Trophoblast cell (in vitro differentiated cells and primary cell): ENCODE data around the gene LCN10.

Source experiments
- DNase-seq, 2 donors: peaks; one replicate each; pipeline ENCODE4 v3.0.0-alpha.2; 2016
- H2AFZ ChIP-seq: 2 replicates; pipeline ENCODE4 v1.6.1; 2013; ENCODE audit warnings: low read length, moderate library complexity, mild to moderate bottlenecking; ENCODE audit not compliant: insufficient read depth, poor library complexity
- H2AK5ac ChIP-seq: 2 replicates; pipeline ENCODE4 v1.6.1; 2013; ENCODE audit warnings: mild to moderate bottlenecking, low read length
- H2BK120ac ChIP-seq: 2 replicates; pipeline ENCODE4 v1.6.1; 2013; ENCODE audit warnings: low read length, mild to moderate bottlenecking, moderate library complexity; ENCODE audit not compliant: insufficient read depth, poor library complexity
- H2BK12ac ChIP-seq: 2 replicates; pipeline ENCODE4 v1.6.1; 2013; ENCODE audit warnings: mild to moderate bottlenecking, low read length, moderate library complexity
- H2BK5ac ChIP-seq: 2 replicates; pipeline ENCODE4 v1.6.1; 2013; ENCODE audit warnings: low read length, low read depth, moderate library complexity, mild to moderate bottlenecking; ENCODE audit not compliant: poor library complexity
- H3K14ac ChIP-seq: 2 replicates; pipeline ENCODE4 v1.6.1; 2013; ENCODE audit warnings: mild to moderate bottlenecking, low read length
- H3K18ac ChIP-seq: 2 replicates; pipeline ENCODE4 v1.6.1; 2013; ENCODE audit warnings: mild to moderate bottlenecking, low read length
- H3K23ac ChIP-seq: 2 replicates; pipeline ENCODE4 v1.6.1; 2013; ENCODE audit warnings: low read length
- H3K27ac ChIP-seq: 2 replicates; pipeline ENCODE4 v1.5.1; 2013; ENCODE audit warnings: low read depth, mild to moderate bottlenecking, inconsistent platforms, low read length, moderate library complexity
- H3K27me3 ChIP-seq: 2 replicates; pipeline ENCODE4 v1.6.1; 2013; ENCODE audit warnings: inconsistent platforms, mild to moderate bottlenecking, low read length, moderate library complexity; ENCODE audit not compliant: insufficient read depth
- H3K36me3 ChIP-seq, 2 experiments: 1 replicate in 1 of 2; 2 replicates in 1 of 2; pipeline ENCODE4 v1.6.1; 2013; ENCODE audit warnings: low read length in 2 of 2, mild to moderate bottlenecking in 2 of 2, moderate library complexity in 1 of 2; ENCODE audit not compliant: insufficient read depth in 2 of 2, control insufficient read depth in 1 of 2
- H3K4ac ChIP-seq: 2 replicates; pipeline ENCODE4 v1.6.1; 2013; ENCODE audit warnings: low read depth, mild to moderate bottlenecking, low read length, moderate library complexity
- H3K4me1 ChIP-seq, 2 experiments: 1 replicate in 1 of 2; 2 replicates in 1 of 2; pipeline ENCODE4 v1.6.1; 2013; ENCODE audit warnings: low read length in 2 of 2, mild to moderate bottlenecking in 2 of 2, moderate library complexity in 1 of 2; ENCODE audit not compliant: insufficient read depth in 2 of 2, control insufficient read depth in 1 of 2
- H3K4me2 ChIP-seq: 2 replicates; pipeline ENCODE4 v1.6.1; 2013; ENCODE audit warnings: inconsistent platforms, mild to moderate bottlenecking, low read length, moderate library complexity
- H3K4me3 ChIP-seq: 2 replicates; pipeline ENCODE4 v1.5.1; 2013; ENCODE audit warnings: mild to moderate bottlenecking, low read depth, low read length, inconsistent platforms
- H3K79me1 ChIP-seq: one replicate; pipeline ENCODE4 v1.6.1; 2013; ENCODE audit warnings: low read length
- H3K79me2 ChIP-seq: 2 replicates; pipeline ENCODE4 v1.6.1; 2013; ENCODE audit warnings: low read length, mild to moderate bottlenecking; ENCODE audit not compliant: control insufficient read depth, insufficient read depth, poor library complexity
- H3K9ac ChIP-seq: 2 replicates; pipeline ENCODE4 v1.6.1; 2013; ENCODE audit warnings: mild to moderate bottlenecking, low read length
- H3K9me3 ChIP-seq: 2 replicates; pipeline ENCODE4 v1.6.1; 2013; ENCODE audit warnings: low read depth, mild to moderate bottlenecking, control low read depth, inconsistent platforms, low read length; ENCODE audit not compliant: insufficient read depth
- H4K12ac ChIP-seq: 2 replicates; pipeline ENCODE4 v1.6.1; 2013; ENCODE audit warnings: low read depth, mild to moderate bottlenecking, low read length, moderate library complexity
- H4K8ac ChIP-seq: 2 replicates; pipeline ENCODE4 v1.6.1; 2013; ENCODE audit warnings: low read depth, mild to moderate bottlenecking, low read length, moderate library complexity
- H4K91ac ChIP-seq: one replicate; pipeline ENCODE4 v1.6.1; 2013; ENCODE audit warnings: low read depth, mild to moderate bottlenecking, low read length, moderate library complexity
- WGBS: extraction: QIAGEN DNeasy Blood & Tissue Kit; methylation state at CpG from one replicate; pipeline ENCODE4 v1.1.7; 2013; ENCODE audit warnings: missing lambda C conversion rate; ENCODE audit not compliant: insufficient read length, insufficient coverage; ENCODE audit errors: extremely low coverage; 5-methylcytosine and 5-hydroxymethylcytosine counted together

The LCN10 gene

GRCh38 chr9:136745389-136746154 lies 2.8 kb upstream of the LCN10 start:
- Histone ChIP-seq H3K79me1 (no peaks in the 10 kb centered on the region), H3K4me2 (no peak overlapping the region), H3K79me2 (no peaks in the 10 kb centered on the region), H2BK12ac (no peak overlapping the region), H3K23ac (no peak overlapping the region), H3K18ac (no peak overlapping the region), H3K27me3 (no peaks in the 10 kb centered on the region), H4K8ac (no peak overlapping the region), H3K4me1 (no peaks in the 10 kb centered on the region), H3K4ac (no peak overlapping the region), H4K12ac (no peak overlapping the region), H2BK120ac (no peak overlapping the region), H3K14ac (no peak overlapping the region), H3K36me3 (no peaks in the 10 kb centered on the region), H3K4me3 (no peak overlapping the region), H2BK5ac (no peak overlapping the region), H4K91ac (no peak overlapping the region), H3K9ac (no peak overlapping the region), H3K9me3 (no peaks in the 10 kb centered on the region), H3K27ac (no peak overlapping the region), H2AFZ (no peak overlapping the region), H2AK5ac (no peak overlapping the region)
- no peak for DNase-seq
- no CpG with 5 or more reads among the region's 23 CpGs for WGBS

GRCh38 chr9:136744773-136745172 lies 2.0 kb upstream of the LCN10 start:
- H3K4me2 ChIP-seq: no peak overlapping the region
- no peak overlapping the region for H3K27ac ChIP-seq
- H3K18ac ChIP-seq: no peak overlapping the region
- H3K9ac ChIP-seq: no peak overlapping the region
- no peak overlapping the region for H3K23ac ChIP-seq
- no CpG with 5 or more reads among the region's 18 CpGs for WGBS
- H2BK120ac ChIP-seq: no peak overlapping the region
- H4K91ac ChIP-seq: no peak overlapping the region
- no peak overlapping the region for H3K4me3 ChIP-seq
- H2AK5ac ChIP-seq: no peak overlapping the region
- H3K14ac ChIP-seq: no peak overlapping the region
- no peaks in the 10 kb centered on the region for H3K79me2 ChIP-seq
- H4K12ac ChIP-seq: no peak overlapping the region
- no peaks in the 10 kb centered on the region for H3K36me3 ChIP-seq
- H3K4me1 ChIP-seq: no peaks in the 10 kb centered on the region
- no peaks in the 10 kb centered on the region for H3K27me3 ChIP-seq
- H2BK5ac ChIP-seq: no peak overlapping the region
- no peaks in the 10 kb centered on the region for H3K79me1 ChIP-seq
- no peak overlapping the region for H2AFZ ChIP-seq
- H3K4ac ChIP-seq: no peak overlapping the region
- no peak overlapping the region for H2BK12ac ChIP-seq
- H3K9me3 ChIP-seq: no peaks in the 10 kb centered on the region
- no peak overlapping the region for H4K8ac ChIP-seq
- DNase-seq: no peak

GRCh38 chr9:136743639-136744211 lies 985 bp upstream of the LCN10 start:
- Histone ChIP-seq H3K36me3 (no peaks in the 10 kb centered on the region), H3K4me1 (no peaks in the 10 kb centered on the region), H3K4me3 (no peak overlapping the region), H3K9ac (no peak overlapping the region), H3K9me3 (no peaks in the 10 kb centered on the region), H2BK12ac (no peak overlapping the region), H4K91ac (no peak overlapping the region), H3K14ac (no peak overlapping the region), H3K79me1 (no peaks in the 10 kb centered on the region), H2BK5ac (no peak overlapping the region), H3K79me2 (no peaks in the 10 kb centered on the region), H2BK120ac (no peak overlapping the region), H4K12ac (no peak overlapping the region), H3K27me3 (no peaks in the 10 kb centered on the region), H3K4me2 (no peak overlapping the region), H3K23ac (no peak overlapping the region), H4K8ac (no peak overlapping the region), H3K4ac (no peak overlapping the region), H2AFZ (no peak overlapping the region), H3K27ac (no peak overlapping the region), H2AK5ac (no peak overlapping the region), H3K18ac (no peak overlapping the region)
- no peak for DNase-seq
- WGBS: no CpG with 5 or more reads among the region's 16 CpGs

GRCh38 chr9:136741883-136742571 lies 713 bp downstream of the LCN10 start:
- H3K79me1 ChIP-seq: no peaks in the 10 kb centered on the region
- WGBS: no CpG with 5 or more reads among the region's 32 CpGs

More at GRCh38 chr9:136741883-136742571, 713 bp downstream of the LCN10 start:
- no peak overlapping the region for H2BK12ac ChIP-seq
- H4K8ac ChIP-seq: no peak overlapping the region
- no peak for DNase-seq
- no peak overlapping the region for H3K4me2 ChIP-seq
- H3K18ac ChIP-seq: no peak overlapping the region
- no peaks in the 10 kb centered on the region for H3K4me1 ChIP-seq
- H3K79me2 ChIP-seq: no peaks in the 10 kb centered on the region
- no peak overlapping the region for H3K23ac ChIP-seq
- no peak overlapping the region for H3K27ac ChIP-seq
- no peak overlapping the region for H3K14ac ChIP-seq
- no peak overlapping the region for H3K4me3 ChIP-seq
- no peak overlapping the region for H2BK5ac ChIP-seq
- no peak overlapping the region for H3K4ac ChIP-seq
- H4K12ac ChIP-seq: no peak overlapping the region
- no peaks in the 10 kb centered on the region for H3K9me3 ChIP-seq
- no peak overlapping the region for H4K91ac ChIP-seq
- H3K9ac ChIP-seq: no peak overlapping the region
- H2AFZ ChIP-seq: no peak overlapping the region
- no peaks in the 10 kb centered on the region for H3K27me3 ChIP-seq
- no peak overlapping the region for H2BK120ac ChIP-seq
- H2AK5ac ChIP-seq: no peak overlapping the region
- H3K36me3 ChIP-seq: no peaks in the 10 kb centered on the region
